Liver (tissue), 9 donors: Measurements from ENCODE around the gene RAPGEF4. TPM values are rescaled to one million over a fixed set of nuclear protein-coding genes. Genes with fewer than 3 reads are reported as not detected.

Experiments used
- DNase-seq: peaks from one replicate; pipeline ENCODE4 v3.0.0-alpha.2; 2017; ENCODE audit warnings: low spot score
- H3K27ac ChIP-seq, 2 donors: one replicate each; pipeline ENCODE4 v1.7.0; 2013; ENCODE audit warnings: inconsistent platforms in 2 of 2, low read length in 2 of 2, control low read depth in 1 of 2, low read depth in 1 of 2, mild to moderate bottlenecking in 1 of 2
- H3K27me3 ChIP-seq, 4 donors: one replicate each; pipeline versions ENCODE4 v1.6.1 to v1.7.0; 2013; ENCODE audit warnings: low read length in 3 of 4, inconsistent platforms in 1 of 4, mild to moderate bottlenecking in 1 of 4, moderate library complexity in 1 of 4; ENCODE audit not compliant: control insufficient read depth in 4 of 4, insufficient read depth in 4 of 4
- H3K36me3 ChIP-seq, 4 donors: one replicate each; pipeline versions ENCODE4 v1.6.1 to v1.7.0; 2013; ENCODE audit warnings: low read length in 3 of 4, mild to moderate bottlenecking in 3 of 4, low read depth in 1 of 4, moderate library complexity in 1 of 4; ENCODE audit not compliant: control insufficient read depth in 4 of 4, insufficient read depth in 3 of 4
- H3K4me1 ChIP-seq, 4 donors: one replicate each; pipeline versions ENCODE4 v1.6.1 to v1.7.0; 2013; ENCODE audit warnings: low read length in 3 of 4, mild to moderate bottlenecking in 3 of 4, moderate library complexity in 1 of 4; ENCODE audit not compliant: control insufficient read depth in 4 of 4, insufficient read depth in 4 of 4
- H3K4me3 ChIP-seq, 3 donors: one replicate each; pipeline versions ENCODE4 v1.6.1 to v1.7.0; 2013; ENCODE audit warnings: low read length in 3 of 3, control low read depth in 1 of 3, low read depth in 1 of 3, mild to moderate bottlenecking in 1 of 3
- H3K9ac ChIP-seq, 2 donors: one replicate each; pipeline ENCODE4 v1.7.0; 2013; ENCODE audit warnings: low read length in 2 of 2, mild to moderate bottlenecking in 2 of 2, moderate library complexity in 2 of 2, control low read depth in 1 of 2, low read depth in 1 of 2
- H3K9me3 ChIP-seq, 4 donors: one replicate each; pipeline versions ENCODE4 v1.6.1 to v1.7.0; 2013; ENCODE audit warnings: low read length in 3 of 4; ENCODE audit not compliant: control insufficient read depth in 4 of 4
- EGR1 ChIP-seq, 2 donors: IDR thresholded peaks; 2 replicates each; pipeline ENCODE4 v1.6.1; 2016 to 2018; ENCODE audit warnings: antibody characterized with exemption in 2 of 2, low read depth in 2 of 2
- FOXA1 ChIP-seq: IDR thresholded peaks from 2 replicates; pipeline ENCODE4 v1.6.1; 2016; ENCODE audit warnings: antibody characterized with exemption
- FOXA2 ChIP-seq: IDR thresholded peaks from 2 replicates; pipeline ENCODE4 v1.6.1; 2016; ENCODE audit warnings: antibody characterized with exemption
- GABPA ChIP-seq, 2 donors: IDR thresholded peaks in 1 of 2; conservative IDR thresholded peaks in 1 of 2; 2 replicates each; pipeline ENCODE4 v1.6.1; 2016; ENCODE audit warnings: antibody characterized with exemption in 2 of 2, mild to moderate bottlenecking in 1 of 2, moderate library complexity in 1 of 2
- HNF4A ChIP-seq, 2 donors: conservative IDR thresholded peaks; 2 replicates each; pipeline ENCODE4 v1.6.1; 2016; ENCODE audit warnings: antibody characterized with exemption in 2 of 2, mild to moderate bottlenecking in 2 of 2
- HNF4G ChIP-seq: IDR thresholded peaks from 2 replicates; pipeline ENCODE4 v1.6.1; 2016; ENCODE audit warnings: antibody characterized with exemption
- JUND ChIP-seq, 2 donors: IDR thresholded peaks; 2 replicates each; pipeline ENCODE4 v1.6.1; 2016; ENCODE audit warnings: antibody characterized with exemption in 2 of 2
- NR2F2 ChIP-seq: IDR thresholded peaks from 2 replicates; pipeline ENCODE4 v1.6.1; 2016; ENCODE audit warnings: antibody characterized with exemption
- RAD21 ChIP-seq, 2 donors: IDR thresholded peaks; 2 replicates each; pipeline ENCODE4 v1.6.1; 2016; ENCODE audit warnings: antibody characterized with exemption in 2 of 2, mild to moderate bottlenecking in 2 of 2
- RXRA ChIP-seq, 2 donors: IDR thresholded peaks; 2 replicates each; pipeline ENCODE4 v1.6.1; 2017 to 2018; ENCODE audit warnings: antibody characterized with exemption in 2 of 2, mild to moderate bottlenecking in 1 of 2
- SP1 ChIP-seq: IDR thresholded peaks from 2 replicates; pipeline ENCODE4 v1.6.1; 2018; ENCODE audit warnings: antibody characterized with exemption, mild to moderate bottlenecking
- TAF1 ChIP-seq: conservative IDR thresholded peaks from 2 replicates; pipeline ENCODE4 v1.6.1; 2016; ENCODE audit warnings: antibody characterized with exemption, mild to moderate bottlenecking
- YY1 ChIP-seq: IDR thresholded peaks from 2 replicates; pipeline ENCODE4 v1.6.1; 2016; ENCODE audit warnings: antibody characterized with exemption, mild to moderate bottlenecking
- WGBS: extraction: QIAGEN DNeasy Blood & Tissue Kit; methylation state at CpG from one replicate; pipeline ENCODE4 v1.1.7; 2013; 5-methylcytosine and 5-hydroxymethylcytosine counted together
- polyA plus RNA-seq, 2 donors: library from polyadenylated mRNA; stranded (reverse) in 1 of 2; unstranded in 1 of 2; fragments of 200-250 nt in 1 of 2; fragments of >200 nt in 1 of 2; fragmentation: Nextera tagmentation in 1 of 2; extraction: Ambion mirVana in 1 of 2; gene quantifications; one replicate each; pipeline versions ENCODE4 v1.2.1 to v1.2.3, GENCODE V29; 2013 to 2015
- total RNA-seq, 2 donors: library from RNA; depleted of rRNA; stranded (reverse); fragments of >200 nt; gene quantifications; one replicate each; pipeline ENCODE4 v1.2.3, GENCODE V29; 2014
- TF ChIP-seq, protein P1 (sequence below): IDR thresholded peaks from 2 replicates; pipeline ENCODE4 v1.6.1; 2016; ENCODE audit warnings: antibody characterized with exemption, mild to moderate bottlenecking
- TF ChIP-seq, protein P2 (sequence below): IDR thresholded peaks from 2 replicates; pipeline ENCODE4 v1.6.1; 2016; ENCODE audit warnings: antibody characterized with exemption
- TF ChIP-seq, protein P3 (sequence below): fragments of 150-350 bp; IDR thresholded peaks from 2 replicates; pipeline ENCODE4 v1.5.1; 2017; ENCODE audit warnings: improper control_type of control experiment, low read depth, low read length; ENCODE audit not compliant: missing input control
- TF ChIP-seq, protein P4 (sequence below): IDR thresholded peaks from 2 replicates; pipeline ENCODE4 v1.6.1; 2016; ENCODE audit warnings: antibody characterized with exemption
- TF ChIP-seq, protein P5 (sequence below): IDR thresholded peaks from 2 replicates; pipeline ENCODE4 v1.6.1; 2016; ENCODE audit warnings: antibody characterized with exemption
- donor health status: healthy.
- donor health status: healthy.
- donor health status: healthy.
- donor health status: healthy.
- donor health status: healthy.

Gene RAPGEF4
- total and polyA plus RNA-seq, 4 donors = 1.5 to 18.2 (median 8.3) TPM

DNA sequence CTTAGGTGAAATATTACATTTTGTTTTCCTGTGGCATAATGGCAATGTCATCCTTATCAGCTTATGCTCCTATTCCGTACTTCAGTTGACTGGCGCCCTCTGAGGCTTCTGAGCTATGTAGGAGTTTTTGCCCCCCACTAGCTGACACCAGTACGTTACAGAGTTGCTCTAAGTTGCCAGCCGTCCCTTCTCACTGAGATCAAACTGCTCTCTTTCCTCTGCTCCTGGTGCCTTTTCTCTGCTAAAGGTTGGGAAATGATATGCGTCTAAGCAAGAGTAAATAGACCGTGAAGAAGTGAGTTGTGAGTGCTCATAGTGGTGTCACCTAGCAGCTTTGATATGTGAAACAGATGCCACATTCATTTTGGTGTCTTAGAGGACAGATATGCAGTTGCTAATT lies 99.2 kb downstream of the RAPGEF4 start:
- Histone ChIP-seq H3K27ac (no peak overlapping the region), H3K9me3 (no peaks in the 10 kb centered on the region), H3K36me3 (no peaks in the 10 kb centered on the region), H3K27me3 (no peaks in the 10 kb centered on the region), H3K4me1 (no peaks in the 10 kb centered on the region), H3K9ac (no peak overlapping the region), H3K4me3 (no peak overlapping the region)
- 57% methylated on average over 6 of the region's 6 CpGs for WGBS
- TF ChIP-seq EGR1 (IDR thresholded peaks at IDR 0.05; ENCODE audit: low read depth in 2 of 2) (no peak), RAD21 (IDR thresholded peaks at IDR 0.05) (no peak), JUND (IDR thresholded peaks at IDR 0.05) (no peak), FOXA1 (no peak), YY1 (no peak), GABPA (IDR thresholded peaks at IDR 0.05 in 1 of 2, conservative IDR thresholded peaks at IDR 0.05 in 1 of 2) (no peak), FOXA2 (no peak), TAF1 (no peak), RXRA (IDR thresholded peaks at IDR 0.05) (no peak), NR2F2 (no peak), SP1 (no peak), HNF4A (conservative IDR thresholded peaks at IDR 0.05) (no peak), HNF4G (no peak)
- TF ChIP-seq, protein P1, sequence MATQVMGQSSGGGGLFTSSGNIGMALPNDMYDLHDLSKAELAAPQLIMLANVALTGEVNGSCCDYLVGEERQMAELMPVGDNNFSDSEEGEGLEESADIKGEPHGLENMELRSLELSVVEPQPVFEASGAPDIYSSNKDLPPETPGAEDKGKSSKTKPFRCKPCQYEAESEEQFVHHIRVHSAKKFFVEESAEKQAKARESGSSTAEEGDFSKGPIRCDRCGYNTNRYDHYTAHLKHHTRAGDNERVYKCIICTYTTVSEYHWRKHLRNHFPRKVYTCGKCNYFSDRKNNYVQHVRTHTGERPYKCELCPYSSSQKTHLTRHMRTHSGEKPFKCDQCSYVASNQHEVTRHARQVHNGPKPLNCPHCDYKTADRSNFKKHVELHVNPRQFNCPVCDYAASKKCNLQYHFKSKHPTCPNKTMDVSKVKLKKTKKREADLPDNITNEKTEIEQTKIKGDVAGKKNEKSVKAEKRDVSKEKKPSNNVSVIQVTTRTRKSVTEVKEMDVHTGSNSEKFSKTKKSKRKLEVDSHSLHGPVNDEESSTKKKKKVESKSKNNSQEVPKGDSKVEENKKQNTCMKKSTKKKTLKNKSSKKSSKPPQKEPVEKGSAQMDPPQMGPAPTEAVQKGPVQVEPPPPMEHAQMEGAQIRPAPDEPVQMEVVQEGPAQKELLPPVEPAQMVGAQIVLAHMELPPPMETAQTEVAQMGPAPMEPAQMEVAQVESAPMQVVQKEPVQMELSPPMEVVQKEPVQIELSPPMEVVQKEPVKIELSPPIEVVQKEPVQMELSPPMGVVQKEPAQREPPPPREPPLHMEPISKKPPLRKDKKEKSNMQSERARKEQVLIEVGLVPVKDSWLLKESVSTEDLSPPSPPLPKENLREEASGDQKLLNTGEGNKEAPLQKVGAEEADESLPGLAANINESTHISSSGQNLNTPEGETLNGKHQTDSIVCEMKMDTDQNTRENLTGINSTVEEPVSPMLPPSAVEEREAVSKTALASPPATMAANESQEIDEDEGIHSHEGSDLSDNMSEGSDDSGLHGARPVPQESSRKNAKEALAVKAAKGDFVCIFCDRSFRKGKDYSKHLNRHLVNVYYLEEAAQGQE = no peak
- TF ChIP-seq, protein P2, sequence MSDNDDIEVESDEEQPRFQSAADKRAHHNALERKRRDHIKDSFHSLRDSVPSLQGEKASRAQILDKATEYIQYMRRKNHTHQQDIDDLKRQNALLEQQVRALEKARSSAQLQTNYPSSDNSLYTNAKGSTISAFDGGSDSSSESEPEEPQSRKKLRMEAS = no peak
- TF ChIP-seq, protein P3, sequence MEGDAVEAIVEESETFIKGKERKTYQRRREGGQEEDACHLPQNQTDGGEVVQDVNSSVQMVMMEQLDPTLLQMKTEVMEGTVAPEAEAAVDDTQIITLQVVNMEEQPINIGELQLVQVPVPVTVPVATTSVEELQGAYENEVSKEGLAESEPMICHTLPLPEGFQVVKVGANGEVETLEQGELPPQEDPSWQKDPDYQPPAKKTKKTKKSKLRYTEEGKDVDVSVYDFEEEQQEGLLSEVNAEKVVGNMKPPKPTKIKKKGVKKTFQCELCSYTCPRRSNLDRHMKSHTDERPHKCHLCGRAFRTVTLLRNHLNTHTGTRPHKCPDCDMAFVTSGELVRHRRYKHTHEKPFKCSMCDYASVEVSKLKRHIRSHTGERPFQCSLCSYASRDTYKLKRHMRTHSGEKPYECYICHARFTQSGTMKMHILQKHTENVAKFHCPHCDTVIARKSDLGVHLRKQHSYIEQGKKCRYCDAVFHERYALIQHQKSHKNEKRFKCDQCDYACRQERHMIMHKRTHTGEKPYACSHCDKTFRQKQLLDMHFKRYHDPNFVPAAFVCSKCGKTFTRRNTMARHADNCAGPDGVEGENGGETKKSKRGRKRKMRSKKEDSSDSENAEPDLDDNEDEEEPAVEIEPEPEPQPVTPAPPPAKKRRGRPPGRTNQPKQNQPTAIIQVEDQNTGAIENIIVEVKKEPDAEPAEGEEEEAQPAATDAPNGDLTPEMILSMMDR = no peak
- TF ChIP-seq, protein P4, sequence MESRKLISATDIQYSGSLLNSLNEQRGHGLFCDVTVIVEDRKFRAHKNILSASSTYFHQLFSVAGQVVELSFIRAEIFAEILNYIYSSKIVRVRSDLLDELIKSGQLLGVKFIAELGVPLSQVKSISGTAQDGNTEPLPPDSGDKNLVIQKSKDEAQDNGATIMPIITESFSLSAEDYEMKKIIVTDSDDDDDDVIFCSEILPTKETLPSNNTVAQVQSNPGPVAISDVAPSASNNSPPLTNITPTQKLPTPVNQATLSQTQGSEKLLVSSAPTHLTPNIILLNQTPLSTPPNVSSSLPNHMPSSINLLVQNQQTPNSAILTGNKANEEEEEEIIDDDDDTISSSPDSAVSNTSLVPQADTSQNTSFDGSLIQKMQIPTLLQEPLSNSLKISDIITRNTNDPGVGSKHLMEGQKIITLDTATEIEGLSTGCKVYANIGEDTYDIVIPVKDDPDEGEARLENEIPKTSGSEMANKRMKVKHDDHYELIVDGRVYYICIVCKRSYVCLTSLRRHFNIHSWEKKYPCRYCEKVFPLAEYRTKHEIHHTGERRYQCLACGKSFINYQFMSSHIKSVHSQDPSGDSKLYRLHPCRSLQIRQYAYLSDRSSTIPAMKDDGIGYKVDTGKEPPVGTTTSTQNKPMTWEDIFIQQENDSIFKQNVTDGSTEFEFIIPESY = no peak
- TF ChIP-seq, protein P5, sequence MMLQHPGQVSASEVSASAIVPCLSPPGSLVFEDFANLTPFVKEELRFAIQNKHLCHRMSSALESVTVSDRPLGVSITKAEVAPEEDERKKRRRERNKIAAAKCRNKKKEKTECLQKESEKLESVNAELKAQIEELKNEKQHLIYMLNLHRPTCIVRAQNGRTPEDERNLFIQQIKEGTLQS = no peak
- DNase-seq = no peak
